Neural cell (in vitro differentiated cells): ENCODE measurements around the gene NRG3.

Experiments
- CTCF ChIP-seq: fragments of 450-650 bp; IDR thresholded peaks from 2 replicates; pipeline ENCODE4 v1.5.1; 2014; ENCODE audit warnings: antibody characterized with exemption, mild to moderate bottlenecking, moderate library complexity; ENCODE audit not compliant: poor library complexity, severe bottlenecking
- EP300 ChIP-seq: fragments of 450-650 bp; conservative IDR thresholded peaks from 2 replicates; pipeline ENCODE4 v1.6.1; 2014; ENCODE audit warnings: antibody characterized with exemption, mild to moderate bottlenecking, moderate library complexity; ENCODE audit not compliant: poor library complexity, severe bottlenecking
- EZH2 ChIP-seq: fragments of 200-600, 300-800 bp; shearing (Covaris generic), sonication (generic); IDR thresholded peaks from 2 replicates; pipeline ENCODE4 v1.6.1; 2014; ENCODE audit warnings: antibody characterized with exemption, low read length, borderline replicate concordance, mild to moderate bottlenecking; ENCODE audit not compliant: insufficient read depth, poor library complexity, severe bottlenecking
- TAF1 ChIP-seq: IDR thresholded peaks from 2 replicates; pipeline ENCODE4 v1.6.1; 2012; ENCODE audit warnings: low read depth

GRCh38 chr10:81871558-81871957 is 3.4 kb upstream of the NRG3 start:
- TF ChIP-seq CTCF = no peak
- no peak for TF ChIP-seq TAF1
- no peak for TF ChIP-seq EP300
- TF ChIP-seq EZH2 = no peak
